ENCODE data around the gene HMG20B.

Gene HMG20B

GRCh38 chr19:3545669-3546034 is 27.1 kb upstream of the HMG20B start:
- Histone ChIP-seq H3K14ac (ENCODE audit: low read length in 2 of 2) (no peak overlapping the region), H3K27me3 (ENCODE audit: control insufficient read depth in 1 of 2, insufficient read depth in 1 of 2, low read length in 2 of 2) (no peaks in the 10 kb centered on the region), H3K9me3 (ENCODE audit: control insufficient read depth, low read length) (no peaks in the 10 kb centered on the region), H3K9ac (ENCODE audit: low read length) (no peak overlapping the region), H2BK5ac (ENCODE audit: low read depth, low read length, poor library complexity, severe bottlenecking) (no peak overlapping the region), H3K4me2 (ENCODE audit: low read length, poor library complexity, severe bottlenecking) (no peak overlapping the region), H3K23ac (ENCODE audit: low read length in 2 of 2) (no peak overlapping the region), H3K4me1 (ENCODE audit: control insufficient read depth, insufficient read depth, low read depth, low read length) (peaks cover 11% of the 10 kb centered on the region), H3K79me1 (replicated peaks; ENCODE audit: low read length, poor library complexity, severe bottlenecking) (peaks cover 25% of the 10 kb centered on the region), H2AFZ (ENCODE audit: low read depth, low read length) (no peak overlapping the region), H4K8ac (ENCODE audit: low read length) (no peak overlapping the region), H2BK120ac (ENCODE audit: low read depth, low read length) (no peak overlapping the region), H3K4me3 (ENCODE audit: insufficient read depth in 1 of 2, low read depth in 1 of 2, low read length in 2 of 2) (no peak overlapping the region), H3K4ac (ENCODE audit: low read depth in 1 of 2, low read length in 2 of 2) (no peak overlapping the region), H3K27ac (ENCODE audit: low read length, poor library complexity, severe bottlenecking) (no peak overlapping the region), H3K18ac (ENCODE audit: low read depth in 1 of 2, low read length in 2 of 2) (no peak overlapping the region), H4K91ac (ENCODE audit: low read length) (no peak overlapping the region), H2AK5ac (ENCODE audit: low read length, severe bottlenecking) (no peak overlapping the region), H3K36me3 (ENCODE audit: control insufficient read depth in 1 of 2, insufficient read depth in 2 of 2, low read depth in 1 of 2, low read length in 2 of 2) (peaks cover 27 to 76% of the 10 kb centered on the region in 2 experiments), H2BK15ac (ENCODE audit: low read depth, poor library complexity, severe bottlenecking) (no peak overlapping the region), H2BK12ac (ENCODE audit: low read length in 2 of 2) (no peak overlapping the region)
- WGBS: 87% methylated on average over 10 of the region's 10 CpGs
- no peak for DNase-seq

- Histone ChIP-seq H2BK15ac (ENCODE audit: low read depth, poor library complexity, severe bottlenecking) (no peak overlapping the region), H3K14ac (ENCODE audit: low read length in 2 of 2) (no peak overlapping the region), H3K79me1 (replicated peaks; ENCODE audit: low read length, poor library complexity, severe bottlenecking) (peaks cover 25% of the 10 kb centered on the region), H3K23ac (ENCODE audit: low read length in 2 of 2) (no peak overlapping the region), H3K4ac (ENCODE audit: low read depth in 1 of 2, low read length in 2 of 2) (no peak overlapping the region), H2AFZ (ENCODE audit: low read depth, low read length) (no peak overlapping the region), H4K8ac (ENCODE audit: low read length) (no peak overlapping the region), H3K27me3 (ENCODE audit: control insufficient read depth in 1 of 2, insufficient read depth in 1 of 2, low read length in 2 of 2) (no peaks in the 10 kb centered on the region), H2BK12ac (ENCODE audit: low read length in 2 of 2) (no peak overlapping the region), H3K36me3 (ENCODE audit: control insufficient read depth in 1 of 2, insufficient read depth in 2 of 2, low read depth in 1 of 2, low read length in 2 of 2) (peaks cover 27 to 80% of the 10 kb centered on the region in 2 experiments), H4K91ac (ENCODE audit: low read length) (peak overlapping the region; percentile 78), H3K27ac (ENCODE audit: low read length, poor library complexity, severe bottlenecking) (no peak overlapping the region), H2AK5ac (ENCODE audit: low read length, severe bottlenecking) (no peak overlapping the region), H3K9ac (ENCODE audit: low read length) (no peak overlapping the region), H3K4me3 (ENCODE audit: insufficient read depth in 1 of 2, low read depth in 1 of 2, low read length in 2 of 2) (no peak overlapping the region), H3K4me1 (ENCODE audit: control insufficient read depth, insufficient read depth, low read depth, low read length) (peaks cover 13% of the 10 kb centered on the region), H2BK5ac (ENCODE audit: low read depth, low read length, poor library complexity, severe bottlenecking) (no peak overlapping the region), H3K9me3 (ENCODE audit: control insufficient read depth, low read length) (no peaks in the 10 kb centered on the region), H2BK120ac (ENCODE audit: low read depth, low read length) (no peak overlapping the region), H3K18ac (ENCODE audit: low read depth in 1 of 2, low read length in 2 of 2) (no peak overlapping the region), H3K4me2 (ENCODE audit: low read length, poor library complexity, severe bottlenecking) (no peak overlapping the region)
- DNase-seq: no peak
- WGBS: 97% methylated on average over 23 of the region's 23 CpGs
Measured at GRCh38 chr19:3546119-3546518, 26.6 kb upstream of the HMG20B start.

- Histone ChIP-seq H2BK15ac (ENCODE audit: low read depth, poor library complexity, severe bottlenecking) (no peak overlapping the region), H2BK5ac (ENCODE audit: low read depth, low read length, poor library complexity, severe bottlenecking) (no peak overlapping the region), H4K91ac (ENCODE audit: low read length) (no peak overlapping the region), H2BK120ac (ENCODE audit: low read depth, low read length) (no peak overlapping the region), H2AFZ (ENCODE audit: low read depth, low read length) (no peak overlapping the region), H2BK12ac (ENCODE audit: low read length in 2 of 2) (no peak overlapping the region), H3K4me3 (ENCODE audit: insufficient read depth in 1 of 2, low read depth in 1 of 2, low read length in 2 of 2) (peak overlapping the region in 1 of 2 experiments; percentile 0), H3K9me3 (ENCODE audit: control insufficient read depth, low read length) (no peaks in the 10 kb centered on the region), H3K27me3 (ENCODE audit: control insufficient read depth in 1 of 2, insufficient read depth in 1 of 2, low read length in 2 of 2) (no peaks in the 10 kb centered on the region), H3K9ac (ENCODE audit: low read length) (no peak overlapping the region), H4K8ac (ENCODE audit: low read length) (no peak overlapping the region), H2AK5ac (ENCODE audit: low read length, severe bottlenecking) (no peak overlapping the region), H3K4me1 (ENCODE audit: control insufficient read depth, insufficient read depth, low read depth, low read length) (peaks cover 18% of the 10 kb centered on the region), H3K36me3 (ENCODE audit: control insufficient read depth in 1 of 2, insufficient read depth in 2 of 2, low read depth in 1 of 2, low read length in 2 of 2) (peaks cover 27 to 89% of the 10 kb centered on the region in 2 experiments), H3K79me1 (replicated peaks; ENCODE audit: low read length, poor library complexity, severe bottlenecking) (peaks cover 27% of the 10 kb centered on the region), H3K4ac (ENCODE audit: low read depth in 1 of 2, low read length in 2 of 2) (no peak overlapping the region), H3K14ac (ENCODE audit: low read length in 2 of 2) (no peak overlapping the region), H3K23ac (ENCODE audit: low read length in 2 of 2) (no peak overlapping the region), H3K4me2 (ENCODE audit: low read length, poor library complexity, severe bottlenecking) (no peak overlapping the region), H3K18ac (ENCODE audit: low read depth in 1 of 2, low read length in 2 of 2) (no peak overlapping the region), H3K27ac (ENCODE audit: low read length, poor library complexity, severe bottlenecking) (no peak overlapping the region)
- 94% methylated on average over 15 of the region's 15 CpGs for WGBS
- DNase-seq: no peak
Measured at GRCh38 chr19:3547301-3547731, 25.4 kb upstream of the HMG20B start.

- no peaks in the 10 kb centered on the region for H3K27me3 ChIP-seq (ENCODE audit: control insufficient read depth in 1 of 2, insufficient read depth in 1 of 2, low read length in 2 of 2)
- peaks cover 27 to 85% of the 10 kb centered on the region in 2 experiments for H3K36me3 ChIP-seq (ENCODE audit: control insufficient read depth in 1 of 2, insufficient read depth in 2 of 2, low read depth in 1 of 2, low read length in 2 of 2)
- DNase-seq: no peak
- no peak overlapping the region for H3K4me2 ChIP-seq (ENCODE audit: low read length, poor library complexity, severe bottlenecking)
- no peak overlapping the region for H3K27ac ChIP-seq (ENCODE audit: low read length, poor library complexity, severe bottlenecking)
- H2BK12ac ChIP-seq (ENCODE audit: low read length in 2 of 2): no peak overlapping the region
- H3K4me1 ChIP-seq (ENCODE audit: control insufficient read depth, insufficient read depth, low read depth, low read length): peaks cover 22% of the 10 kb centered on the region
- H2BK15ac ChIP-seq (ENCODE audit: low read depth, poor library complexity, severe bottlenecking): no peak overlapping the region
- H3K4ac ChIP-seq (ENCODE audit: low read depth in 1 of 2, low read length in 2 of 2): no peak overlapping the region
- no peak overlapping the region for H2BK120ac ChIP-seq (ENCODE audit: low read depth, low read length)
- H3K9ac ChIP-seq (ENCODE audit: low read length): no peak overlapping the region
- H3K14ac ChIP-seq (ENCODE audit: low read length in 2 of 2): no peak overlapping the region
- no peak overlapping the region for H2AFZ ChIP-seq (ENCODE audit: low read depth, low read length)
- WGBS: 95% methylated on average over 36 of the region's 36 CpGs
- peaks cover 27% of the 10 kb centered on the region for H3K79me1 ChIP-seq (replicated peaks; ENCODE audit: low read length, poor library complexity, severe bottlenecking)
- no peak overlapping the region for H2BK5ac ChIP-seq (ENCODE audit: low read depth, low read length, poor library complexity, severe bottlenecking)
- no peak overlapping the region for H3K23ac ChIP-seq (ENCODE audit: low read length in 2 of 2)
- no peak overlapping the region for H3K18ac ChIP-seq (ENCODE audit: low read depth in 1 of 2, low read length in 2 of 2)
- no peak overlapping the region for H4K8ac ChIP-seq (ENCODE audit: low read length)
- no peaks in the 10 kb centered on the region for H3K9me3 ChIP-seq (ENCODE audit: control insufficient read depth, low read length)
- no peak overlapping the region for H3K4me3 ChIP-seq (ENCODE audit: insufficient read depth in 1 of 2, low read depth in 1 of 2, low read length in 2 of 2)
- H4K91ac ChIP-seq (ENCODE audit: low read length): no peak overlapping the region
- H2AK5ac ChIP-seq (ENCODE audit: low read length, severe bottlenecking): no peak overlapping the region
Measured at GRCh38 chr19:3547767-3548282, 24.9 kb upstream of the HMG20B start.

Data from mesenchymal stem cell (in vitro differentiated cells and primary cell).